M059J (cell line): ENCODE measurements around the gene BOLA3. TPM values are rescaled to one million over a fixed set of nuclear protein-coding genes. Genes with fewer than 3 reads are reported as not detected.

Experiments used
- DNase-seq: peaks from one replicate; pipeline ENCODE4 v3.0.0-alpha.2; 2012; ENCODE audit warnings: low read depth
- total RNA-seq: library from RNA; depleted of rRNA; stranded (reverse); fragments of >200 nt; shearing (Covaris generic); gene quantifications from 2 replicates; pipeline ENCODE4 v1.2.3, GENCODE V29; 2014; rRNA removed

Gene BOLA3
- total RNA-seq, 1 experiment from 2014 or later: 148 TPM

DNA sequence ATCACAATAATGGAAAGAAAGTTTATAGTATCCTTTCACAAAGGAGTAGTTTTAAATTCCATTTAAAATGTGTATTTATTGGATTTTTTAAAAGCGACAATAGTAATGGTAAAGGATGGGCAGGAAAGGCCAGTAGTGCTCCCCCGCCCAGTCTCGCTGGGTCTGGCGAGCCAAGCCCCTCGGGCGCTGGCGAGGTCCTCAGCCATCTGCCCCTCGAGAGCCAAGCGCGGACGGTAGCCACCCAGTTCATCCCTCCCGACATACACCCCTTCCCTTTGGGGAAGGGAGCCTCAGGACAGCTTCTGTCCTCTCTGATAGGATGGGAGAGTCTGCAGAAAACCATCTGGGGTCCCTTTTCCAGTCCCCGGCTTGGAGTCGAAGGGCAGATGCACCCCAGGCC lies 45.2 kb downstream of the BOLA3 start:
- DNase-seq: no peak

DNA sequence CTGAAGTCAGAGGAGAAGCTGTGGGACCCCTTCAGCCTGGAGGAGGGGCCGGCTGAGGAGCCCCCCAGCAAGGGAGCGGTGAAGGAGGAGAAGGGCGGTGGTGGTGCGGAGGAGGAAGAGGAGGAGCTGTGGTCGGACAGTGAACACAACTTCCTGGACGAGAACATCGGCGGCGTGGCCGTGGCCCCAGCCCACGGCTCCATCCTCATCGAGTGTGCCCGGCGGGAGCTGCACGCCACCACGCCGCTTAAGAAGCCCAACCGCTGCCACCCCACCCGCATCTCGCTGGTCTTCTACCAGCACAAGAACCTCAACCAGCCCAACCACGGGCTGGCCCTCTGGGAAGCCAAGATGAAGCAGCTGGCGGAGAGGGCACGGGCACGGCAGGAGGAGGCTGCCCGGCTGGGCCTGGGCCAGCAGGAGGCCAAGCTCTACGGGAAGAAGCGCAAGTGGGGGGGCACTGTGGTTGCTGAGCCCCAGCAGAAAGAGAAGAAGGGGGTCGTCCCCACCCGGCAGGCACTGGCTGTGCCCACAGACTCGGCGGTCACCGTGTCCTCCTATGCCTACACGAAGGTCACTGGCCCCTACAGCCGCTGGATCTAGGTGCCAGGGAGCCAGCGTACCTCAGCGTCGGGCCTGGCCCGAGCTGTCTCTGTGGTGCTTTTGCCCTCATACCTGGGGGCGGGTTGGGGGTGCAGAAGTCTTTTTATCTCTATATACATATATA lies 46.0 kb downstream of the BOLA3 start:
- DNase-seq: no peak

DNA sequence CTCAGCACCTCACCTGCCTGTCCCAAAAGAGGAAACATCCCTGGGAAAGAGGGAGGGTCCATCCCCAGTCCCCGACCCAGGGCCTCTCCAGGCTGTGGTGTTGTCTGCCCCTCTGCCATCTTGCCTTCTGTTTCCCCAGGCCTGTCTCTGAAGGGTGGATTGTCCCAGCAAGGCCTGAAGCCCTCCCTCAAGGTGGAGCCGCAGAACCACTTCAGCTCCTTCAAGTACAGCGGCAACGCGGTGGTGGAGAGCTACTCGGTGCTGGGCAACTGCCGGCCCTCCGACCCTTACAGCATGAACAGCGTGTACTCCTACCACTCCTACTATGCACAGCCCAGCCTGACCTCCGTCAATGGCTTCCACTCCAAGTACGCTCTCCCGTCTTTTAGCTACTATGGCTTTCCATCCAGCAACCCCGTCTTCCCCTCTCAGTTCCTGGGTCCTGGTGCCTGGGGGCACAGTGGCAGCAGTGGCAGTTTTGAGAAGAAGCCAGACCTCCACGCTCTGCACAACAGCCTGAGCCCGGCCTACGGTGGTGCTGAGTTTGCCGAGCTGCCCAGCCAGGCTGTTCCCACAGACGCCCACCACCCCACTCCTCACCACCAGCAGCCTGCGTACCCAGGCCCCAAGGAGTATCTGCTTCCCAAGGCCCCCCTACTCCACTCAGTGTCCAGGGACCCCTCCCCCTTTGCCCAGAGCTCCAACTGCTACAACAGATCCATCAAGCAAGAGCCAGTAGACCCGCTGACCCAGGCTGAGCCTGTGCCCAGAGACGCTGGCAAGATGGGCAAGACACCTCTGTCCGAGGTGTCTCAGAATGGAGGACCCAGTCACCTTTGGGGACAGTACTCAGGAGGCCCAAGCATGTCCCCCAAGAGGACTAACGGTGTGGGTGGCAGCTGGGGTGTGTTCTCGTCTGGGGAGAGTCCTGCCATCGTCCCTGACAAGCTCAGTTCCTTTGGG lies 47.2 kb downstream of the BOLA3 start:
- DNase-seq: no peak

GRCh38 chr2:74099835-74100234 lies 47.9 kb downstream of the BOLA3 start:
- DNase-seq: no peak

DNA sequence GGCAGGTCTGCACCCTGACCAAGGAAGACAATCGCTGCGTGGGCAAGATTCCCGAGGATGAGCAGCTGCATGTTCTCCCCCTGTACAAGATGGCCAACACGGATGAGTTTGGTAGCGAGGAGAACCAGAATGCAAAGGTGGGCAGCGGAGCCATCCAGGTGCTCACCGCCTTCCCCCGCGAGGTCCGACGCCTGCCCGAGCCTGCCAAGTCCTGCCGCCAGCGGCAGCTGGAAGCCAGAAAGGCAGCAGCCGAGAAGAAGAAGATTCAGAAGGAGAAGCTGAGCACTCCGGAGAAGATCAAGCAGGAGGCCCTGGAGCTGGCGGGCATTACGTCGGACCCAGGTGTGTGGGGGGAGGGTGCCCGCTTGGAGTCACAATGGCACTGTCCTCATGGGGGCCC lies 48.4 kb downstream of the BOLA3 start:
- no peak for DNase-seq

GRCh38 chr2:74097574-74097973 lies 50.1 kb downstream of the BOLA3 start:
- DNase-seq: no peak

DNA sequence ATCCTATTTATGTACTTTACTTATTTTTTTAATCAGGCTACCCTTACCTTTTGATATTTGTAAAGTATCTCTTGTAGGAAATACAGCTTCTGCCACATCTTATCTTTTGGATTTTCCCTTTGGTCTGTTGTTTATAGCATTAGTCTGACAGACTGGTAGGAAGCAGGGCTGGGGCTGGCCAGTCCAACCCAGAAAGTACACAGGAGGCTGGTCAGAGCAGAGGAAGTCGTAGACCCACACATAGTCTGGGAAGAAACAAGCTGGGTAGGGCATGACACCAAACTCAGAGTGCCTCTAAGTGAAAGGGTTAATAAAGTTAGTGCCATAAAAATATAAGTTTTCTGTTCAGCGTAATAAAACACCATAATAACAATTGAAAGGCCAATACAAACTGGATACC lies 51.7 kb downstream of the BOLA3 start:
- no peak for DNase-seq

- no peak for DNase-seq
These were observed 52.1 kb downstream of the BOLA3 start for GRCh38 chr2:74095632-74096031.

GRCh38 chr2:74094291-74094690 lies 53.4 kb downstream of the BOLA3 start:
- DNase-seq: no peak

DNA sequence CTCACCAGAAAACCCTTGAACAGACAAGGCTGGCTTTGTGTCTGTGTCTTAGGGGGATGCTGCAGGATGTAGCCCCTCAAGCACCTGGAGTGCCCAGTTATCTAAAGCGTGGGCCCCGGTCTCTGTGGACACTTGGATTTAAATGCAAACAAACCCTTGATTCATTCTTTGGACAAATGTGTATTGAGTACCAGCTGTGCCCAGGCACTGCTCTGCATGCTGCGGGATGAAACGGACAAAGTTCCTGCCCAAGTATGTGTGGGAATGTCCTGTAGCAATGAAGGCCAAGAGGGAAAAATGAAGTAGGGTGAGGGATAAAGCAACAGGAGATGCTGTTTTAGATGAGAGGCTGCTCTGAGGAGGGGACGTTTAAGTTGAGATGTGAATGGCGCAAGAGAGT lies 53.9 kb downstream of the BOLA3 start:
- DNase-seq: no peak

- no peak for DNase-seq
These were observed 54.3 kb downstream of the BOLA3 start for GRCh38 chr2:74093426-74093825.

GRCh38 chr2:74092275-74092674 lies 55.4 kb downstream of the BOLA3 start:
- no peak for DNase-seq

DNA sequence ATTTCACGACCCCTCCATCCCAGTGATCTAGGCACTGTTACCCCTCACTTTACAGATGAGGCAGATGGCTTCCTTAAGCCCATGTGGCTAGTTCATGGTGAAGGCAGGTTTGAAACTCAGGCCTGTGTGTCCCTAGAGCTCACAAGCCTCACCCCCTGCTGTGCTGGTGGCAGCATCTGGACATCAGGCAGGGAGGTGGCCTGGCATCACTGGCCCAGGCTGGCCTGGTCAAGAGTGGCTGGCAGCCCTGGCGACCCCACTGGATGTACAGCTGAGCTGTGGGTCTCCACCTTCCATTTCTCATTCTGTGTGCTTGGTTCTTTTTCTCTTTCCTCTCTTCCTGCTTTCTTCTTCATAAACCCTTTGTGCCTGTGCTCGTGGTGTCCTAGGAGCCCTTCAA lies 56.3 kb downstream of the BOLA3 start:
- DNase-seq: no peak

GRCh38 chr2:74089816-74090745 lies 57.6 kb downstream of the BOLA3 start:
- DNase-seq: no peak

DNA sequence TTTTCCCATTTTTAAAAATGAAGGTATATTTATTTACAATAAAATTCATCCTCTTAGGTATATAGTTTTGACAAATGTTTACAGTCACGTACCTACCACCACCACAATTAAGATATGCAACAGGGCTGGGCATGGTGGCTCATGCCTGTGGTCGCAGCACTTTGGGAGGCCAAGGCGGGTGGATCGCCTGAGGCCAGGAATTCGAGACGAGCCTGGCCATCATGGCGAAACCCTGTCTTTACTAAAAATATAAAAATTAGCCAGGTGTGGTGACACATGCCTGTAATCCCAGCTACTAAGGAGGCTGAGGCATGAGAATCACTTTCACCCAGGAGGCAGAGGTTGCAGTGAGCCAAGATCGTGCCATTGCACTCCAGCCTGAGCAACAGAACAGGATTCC lies 59.0 kb downstream of the BOLA3 start:
- peak; percentile 3 for DNase-seq

GRCh38 chr2:74087696-74088095 lies 60.0 kb downstream of the BOLA3 start:
- DNase-seq: no peak

DNA sequence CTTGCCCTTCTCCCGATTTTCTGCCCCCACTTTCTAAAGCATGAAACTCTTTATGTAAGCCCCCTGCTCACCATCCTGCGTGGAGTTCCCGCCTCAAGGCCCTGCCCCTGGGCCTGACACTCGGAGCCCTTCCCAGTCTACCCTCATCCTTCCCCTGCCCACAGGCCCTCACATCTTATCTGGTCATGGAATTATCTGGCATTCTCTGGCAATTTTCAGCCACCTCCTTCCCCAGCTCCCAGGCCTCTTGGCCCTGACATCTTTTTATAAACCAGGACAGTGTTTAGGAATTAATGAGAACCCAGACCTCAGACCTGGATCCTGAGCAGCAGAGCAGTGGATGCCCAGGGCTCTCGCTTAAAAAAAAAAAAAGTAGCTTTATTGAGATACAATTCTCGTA lies 61.7 kb downstream of the BOLA3 start:
- DNase-seq: no peak

Other genes starting within 250 kb of the BOLA3 start
- 105 and 108 TPM in 2 replicates for gene DGUOK, start 221.0 kb downstream of the BOLA3 start, total RNA-seq
- gene TET3, start 163.0 kb downstream of the BOLA3 start, total RNA-seq: 2.3 and 4.4 TPM in 2 replicates
- gene MOB1A, start 31.0 kb upstream of the BOLA3 start, total RNA-seq: 206 and 218 TPM in 2 replicates
- gene MTHFD2, start 50.7 kb upstream of the BOLA3 start, total RNA-seq: 60.5 and 73.4 TPM in 2 replicates
- gene SLC4A5, start 195.5 kb upstream of the BOLA3 start, total RNA-seq: 0.02 TPM in 1 of 2 replicates, not detected in the other
- 51.5 and 87.0 TPM in 2 replicates for gene DCTN1, start 232.4 kb upstream of the BOLA3 start, total RNA-seq